WTC11 (cell line): ENCODE data around the gene UBFD1. TPM values are rescaled to one million over a fixed set of nuclear protein-coding genes. Genes with fewer than 3 reads are reported as not detected.
"Not testable (repeated sequence)": the region's sequence is repeated elsewhere in the genome, so short reads cannot be mapped to it uniquely, and the experiment has no call there.

ENCODE experiments used
- ATAC-seq: fragments of 200-7000 bp; cut with Tn5 transposase; 2 replicates; pipeline ENCODE4 v1.10.0; 2021; ENCODE audit warnings: mild to moderate bottlenecking, moderate library complexity
- CTCF ChIA-PET: fragments of 300-600 bp; sonication (Branson Sonifier 250); formaldehyde crosslinking; loops from one replicate; lab custom pipeline; 2021; ENCODE audit warnings: antibody characterized with exemption; lab: Charles Lee
- POLR2A ChIA-PET: fragments of 350-600 bp; sonication (Branson Sonifier 250); formaldehyde crosslinking; loops from one replicate; lab custom pipeline; 2021; ENCODE audit warnings: antibody characterized with exemption; lab: Charles Lee
- DNase-seq: peaks from one replicate; pipeline ENCODE4 v3.0.0; 2021; ENCODE audit warnings: low spot score
- H3K27ac Mint-ChIP-seq: 2 replicates; pipeline ENCODE4 v1.8.0; 2021; ENCODE audit warnings: mixed read lengths
- H3K27me3 Mint-ChIP-seq: 2 replicates; pipeline ENCODE4 v1.8.0; 2021; ENCODE audit warnings: low read depth, mild to moderate bottlenecking, moderate library complexity, mixed read lengths
- H3K36me3 Mint-ChIP-seq: 2 replicates; pipeline ENCODE4 v1.8.0; 2021; ENCODE audit warnings: mixed read lengths
- H3K4me1 Mint-ChIP-seq: 2 replicates; pipeline ENCODE4 v1.8.0; 2022; ENCODE audit warnings: mixed read lengths
- H3K4me3 Mint-ChIP-seq: 2 replicates; pipeline ENCODE4 v1.8.0; 2021; ENCODE audit warnings: mild to moderate bottlenecking, moderate library complexity, mixed read lengths
- H3K9me3 Mint-ChIP-seq: 2 replicates; pipeline ENCODE4 v1.8.0; 2021; ENCODE audit warnings: mixed read lengths
- ATF6 ChIP-seq: sonication (generic); formaldehyde crosslinking; IDR thresholded peaks from 2 replicates; pipeline ENCODE4 v1.8.1; 2023; ENCODE audit warnings: mild to moderate bottlenecking, missing genetic modification reagents
- CBFB ChIP-seq: sonication (generic); formaldehyde crosslinking; IDR thresholded peaks from 2 replicates; pipeline ENCODE4 v1.8.1; 2022; ENCODE audit warnings: mild to moderate bottlenecking, low read depth, missing genetic modification reagents
- CREM ChIP-seq: sonication (generic); formaldehyde crosslinking; IDR thresholded peaks from 2 replicates; pipeline ENCODE4 v1.8.1; 2022; ENCODE audit warnings: mild to moderate bottlenecking, missing genetic modification reagents, moderate library complexity
- ELF4 ChIP-seq: sonication (generic); formaldehyde crosslinking; IDR thresholded peaks from 2 replicates; pipeline ENCODE4 v1.8.1; 2022; ENCODE audit warnings: low read depth, mild to moderate bottlenecking, moderate library complexity, missing genetic modification reagents
- EMX1 ChIP-seq: fragments of 250-450 bp; sonication (Bioruptor Pico); IDR thresholded peaks from 2 replicates; pipeline ENCODE4 v1.8.0; 2021; ENCODE audit warnings: mild to moderate bottlenecking
- ESRRA ChIP-seq: sonication (generic); formaldehyde crosslinking; IDR thresholded peaks from 2 replicates; pipeline ENCODE4 v1.8.1; 2022; ENCODE audit warnings: mild to moderate bottlenecking, missing genetic modification reagents, borderline replicate concordance
- GRHL2 ChIP-seq: fragments of 250-450 bp; sonication (Bioruptor Pico); IDR thresholded peaks from 2 replicates; pipeline ENCODE4 v1.8.0; 2022; ENCODE audit warnings: mild to moderate bottlenecking, moderate library complexity; ENCODE audit not compliant: insufficient replicate concordance, severe bottlenecking
- JAZF1 ChIP-seq: fragments of 250-450 bp; sonication (Bioruptor Pico); IDR thresholded peaks from 2 replicates; pipeline ENCODE4 v1.9.0; 2021; ENCODE audit warnings: moderate library complexity, mild to moderate bottlenecking, inconsistent platforms
- OVOL2 ChIP-seq: fragments of 250-450 bp; sonication (Bioruptor Pico); IDR thresholded peaks from 2 replicates; pipeline ENCODE4 v1.9.0; 2021; ENCODE audit warnings: mild to moderate bottlenecking, borderline replicate concordance
- TCF7 ChIP-seq: sonication (generic); formaldehyde crosslinking; IDR thresholded peaks from 2 replicates; pipeline ENCODE4 v1.8.0; 2022; ENCODE audit warnings: mild to moderate bottlenecking, low read depth, missing genetic modification reagents, moderate library complexity
- TEAD4 ChIP-seq: sonication (generic); formaldehyde crosslinking; IDR thresholded peaks from 2 replicates; pipeline ENCODE4 v1.8.0; 2022; ENCODE audit warnings: mild to moderate bottlenecking, missing genetic modification reagents
- TP53 ChIP-seq: sonication (generic); formaldehyde crosslinking; IDR thresholded peaks from 2 replicates; pipeline ENCODE4 v1.8.1; 2023; ENCODE audit warnings: mild to moderate bottlenecking, missing genetic modification reagents
- ZNF396 ChIP-seq: fragments of 250-450 bp; sonication (Bioruptor Pico); IDR thresholded peaks from 2 replicates; pipeline ENCODE4 v1.8.0; 2021; ENCODE audit warnings: mild to moderate bottlenecking, moderate library complexity, borderline replicate concordance
- ZNF416 ChIP-seq: fragments of 250-450 bp; sonication (Bioruptor Pico); IDR thresholded peaks from 2 replicates; pipeline ENCODE4 v1.9.0; 2021; ENCODE audit warnings: mild to moderate bottlenecking, inconsistent platforms
- ZNF423 ChIP-seq: fragments of 250-450 bp; sonication (Bioruptor Pico); IDR thresholded peaks from 2 replicates; pipeline ENCODE4 v2.1.2; 2022; ENCODE audit warnings: mild to moderate bottlenecking, moderate library complexity
- total RNA-seq: library from RNA; stranded (reverse); gene quantifications from 3 replicates; pipeline ENCODE4 v1.2.3, GENCODE V29; 2021
- TF ChIP-seq, protein P1 (sequence below): sonication (generic); formaldehyde crosslinking; IDR thresholded peaks from 2 replicates; pipeline ENCODE4 v1.8.1; 2023; ENCODE audit warnings: mild to moderate bottlenecking, moderate library complexity, missing genetic modification reagents
- TF ChIP-seq, protein P2 (sequence below): sonication (generic); formaldehyde crosslinking; IDR thresholded peaks from 2 replicates; pipeline ENCODE4 v1.8.0; 2022; ENCODE audit warnings: mild to moderate bottlenecking, missing genetic modification reagents
- TF ChIP-seq, protein P3 (sequence below): sonication (generic); formaldehyde crosslinking; IDR thresholded peaks from 2 replicates; pipeline ENCODE4 v1.8.1; 2022; ENCODE audit warnings: low read depth, missing genetic modification reagents, borderline replicate concordance
- TF ChIP-seq, protein P4 (sequence below): sonication (generic); formaldehyde crosslinking; IDR thresholded peaks from 2 replicates; pipeline ENCODE4 v1.8.1; 2022; ENCODE audit warnings: mild to moderate bottlenecking, moderate library complexity, missing genetic modification reagents
- TF ChIP-seq, protein P5 (sequence below): fragments of 250-450 bp; sonication (Bioruptor Pico); IDR thresholded peaks from 2 replicates; pipeline ENCODE4 v1.9.0; 2021; ENCODE audit warnings: mild to moderate bottlenecking, borderline replicate concordance

The UBFD1 gene
- total RNA-seq, 1 experiment from 2014 or later, result 128 TPM

DNA sequence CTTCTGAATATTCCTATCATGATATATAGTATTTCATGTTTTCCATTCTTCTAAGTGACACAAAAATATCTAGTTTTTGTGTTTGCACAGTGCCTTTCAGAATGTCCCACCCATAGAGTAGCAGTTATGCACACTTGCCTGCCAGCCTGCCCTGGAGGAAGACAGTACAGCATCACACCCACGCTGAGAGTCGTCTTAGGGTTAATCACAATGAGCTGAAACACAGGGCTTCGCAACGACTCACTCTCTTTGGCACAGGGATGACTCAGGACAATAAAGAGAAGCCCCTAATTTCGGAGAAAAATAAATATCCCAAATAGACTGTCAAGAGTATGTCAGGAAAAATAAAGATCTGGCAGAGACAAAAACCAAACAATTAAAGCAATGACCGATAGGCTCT, 50.2 kb downstream of the UBFD1 start (continued):
- TF ChIP-seq, protein P1, sequence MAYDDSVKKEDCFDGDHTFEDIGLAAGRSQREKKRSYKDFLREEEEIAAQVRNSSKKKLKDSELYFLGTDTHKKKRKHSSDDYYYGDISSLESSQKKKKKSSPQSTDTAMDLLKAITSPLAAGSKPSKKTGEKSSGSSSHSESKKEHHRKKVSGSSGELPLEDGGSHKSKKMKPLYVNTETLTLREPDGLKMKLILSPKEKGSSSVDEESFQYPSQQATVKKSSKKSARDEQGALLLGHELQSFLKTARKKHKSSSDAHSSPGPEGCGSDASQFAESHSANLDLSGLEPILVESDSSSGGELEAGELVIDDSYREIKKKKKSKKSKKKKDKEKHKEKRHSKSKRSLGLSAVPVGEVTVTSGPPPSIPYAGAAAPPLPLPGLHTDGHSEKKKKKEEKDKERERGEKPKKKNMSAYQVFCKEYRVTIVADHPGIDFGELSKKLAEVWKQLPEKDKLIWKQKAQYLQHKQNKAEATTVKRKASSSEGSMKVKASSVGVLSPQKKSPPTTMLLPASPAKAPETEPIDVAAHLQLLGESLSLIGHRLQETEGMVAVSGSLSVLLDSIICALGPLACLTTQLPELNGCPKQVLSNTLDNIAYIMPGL (CRISPR knock-in tag), result no peak
- no peak for TF ChIP-seq TCF7

DNA sequence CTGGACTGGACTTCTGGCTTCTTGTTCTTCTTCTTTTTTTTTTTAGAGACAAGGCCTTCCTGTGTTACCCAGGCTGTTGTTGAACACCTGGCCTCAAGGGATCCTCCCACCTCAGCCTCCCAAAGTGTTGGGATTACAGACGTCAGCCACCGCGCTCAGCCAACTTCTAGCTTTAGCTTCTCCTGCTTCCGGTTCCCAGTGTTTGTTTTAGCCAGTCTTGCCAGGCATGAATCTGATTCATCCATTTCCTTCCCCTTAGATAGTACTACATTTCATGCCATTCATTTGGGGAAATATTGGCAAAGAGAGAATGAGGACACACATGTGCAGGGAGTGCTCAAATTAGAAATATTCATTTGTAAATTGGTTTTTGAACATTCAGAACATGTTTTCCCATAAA, 50.7 kb downstream of the UBFD1 start:
- CTCF ChIA-PET, result no interaction called here

DNA sequence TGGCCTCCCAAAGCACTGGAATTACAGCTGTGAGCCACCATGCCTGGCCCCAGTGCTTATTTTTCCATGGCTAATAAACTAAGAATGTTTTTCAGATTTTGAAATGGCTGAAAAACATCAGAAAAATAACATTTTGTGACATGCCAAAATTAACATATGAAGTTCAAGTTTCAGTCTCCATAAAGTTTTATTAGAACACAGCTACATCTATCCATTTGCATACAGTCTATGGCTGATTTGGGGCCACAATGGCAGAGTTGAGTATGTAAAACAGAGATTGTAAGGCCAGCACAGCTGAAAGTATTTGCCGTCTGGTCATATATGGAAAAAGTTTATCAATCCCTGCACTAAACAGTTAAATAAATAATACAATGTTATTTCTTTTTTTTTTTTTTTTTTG, 52.4 kb downstream of the UBFD1 start:
- no peak for TF ChIP-seq GRHL2 (CRISPR knock-in tag)
- TF ChIP-seq ZNF423 (CRISPR knock-in tag), result no peak
- TF ChIP-seq, protein P2, sequence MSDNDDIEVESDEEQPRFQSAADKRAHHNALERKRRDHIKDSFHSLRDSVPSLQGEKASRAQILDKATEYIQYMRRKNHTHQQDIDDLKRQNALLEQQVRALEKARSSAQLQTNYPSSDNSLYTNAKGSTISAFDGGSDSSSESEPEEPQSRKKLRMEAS (CRISPR knock-in tag), result no peak
- TF ChIP-seq ATF6 (CRISPR knock-in tag), result no peak
- no peak for TF ChIP-seq OVOL2 (CRISPR knock-in tag)
- TF ChIP-seq CBFB (CRISPR knock-in tag), result no peak
- TF ChIP-seq ELF4 (CRISPR knock-in tag), result no peak
- TF ChIP-seq TP53 (CRISPR knock-in tag), result no peak
- TF ChIP-seq JAZF1 (CRISPR knock-in tag), result no peak
- TF ChIP-seq ZNF416 (CRISPR knock-in tag), result no peak
- TF ChIP-seq, protein P3, sequence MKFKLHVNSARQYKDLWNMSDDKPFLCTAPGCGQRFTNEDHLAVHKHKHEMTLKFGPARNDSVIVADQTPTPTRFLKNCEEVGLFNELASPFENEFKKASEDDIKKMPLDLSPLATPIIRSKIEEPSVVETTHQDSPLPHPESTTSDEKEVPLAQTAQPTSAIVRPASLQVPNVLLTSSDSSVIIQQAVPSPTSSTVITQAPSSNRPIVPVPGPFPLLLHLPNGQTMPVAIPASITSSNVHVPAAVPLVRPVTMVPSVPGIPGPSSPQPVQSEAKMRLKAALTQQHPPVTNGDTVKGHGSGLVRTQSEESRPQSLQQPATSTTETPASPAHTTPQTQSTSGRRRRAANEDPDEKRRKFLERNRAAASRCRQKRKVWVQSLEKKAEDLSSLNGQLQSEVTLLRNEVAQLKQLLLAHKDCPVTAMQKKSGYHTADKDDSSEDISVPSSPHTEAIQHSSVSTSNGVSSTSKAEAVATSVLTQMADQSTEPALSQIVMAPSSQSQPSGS (CRISPR knock-in tag), result no peak
- no peak for TF ChIP-seq ZNF396 (CRISPR knock-in tag)
- no peak for TF ChIP-seq ESRRA

More for the DNA sequence above, 50.7 kb downstream of the UBFD1 start:
- Mint-ChIP-seq H3K4me3 (no peak overlapping the region), H3K36me3 (peaks cover 38% of the 10 kb centered on the region), H3K4me1 (no peaks in the 10 kb centered on the region), H3K27me3 (no peaks in the 10 kb centered on the region), H3K27ac (no peak overlapping the region), H3K9me3 (no peaks in the 10 kb centered on the region)
- TF ChIP-seq, protein P4, sequence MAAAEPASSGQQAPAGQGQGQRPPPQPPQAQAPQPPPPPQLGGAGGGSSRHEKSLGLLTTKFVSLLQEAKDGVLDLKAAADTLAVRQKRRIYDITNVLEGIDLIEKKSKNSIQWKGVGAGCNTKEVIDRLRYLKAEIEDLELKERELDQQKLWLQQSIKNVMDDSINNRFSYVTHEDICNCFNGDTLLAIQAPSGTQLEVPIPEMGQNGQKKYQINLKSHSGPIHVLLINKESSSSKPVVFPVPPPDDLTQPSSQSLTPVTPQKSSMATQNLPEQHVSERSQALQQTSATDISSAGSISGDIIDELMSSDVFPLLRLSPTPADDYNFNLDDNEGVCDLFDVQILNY, result no peak
- TF ChIP-seq CBFB (CRISPR knock-in tag), result no peak
- TF ChIP-seq, protein P5, sequence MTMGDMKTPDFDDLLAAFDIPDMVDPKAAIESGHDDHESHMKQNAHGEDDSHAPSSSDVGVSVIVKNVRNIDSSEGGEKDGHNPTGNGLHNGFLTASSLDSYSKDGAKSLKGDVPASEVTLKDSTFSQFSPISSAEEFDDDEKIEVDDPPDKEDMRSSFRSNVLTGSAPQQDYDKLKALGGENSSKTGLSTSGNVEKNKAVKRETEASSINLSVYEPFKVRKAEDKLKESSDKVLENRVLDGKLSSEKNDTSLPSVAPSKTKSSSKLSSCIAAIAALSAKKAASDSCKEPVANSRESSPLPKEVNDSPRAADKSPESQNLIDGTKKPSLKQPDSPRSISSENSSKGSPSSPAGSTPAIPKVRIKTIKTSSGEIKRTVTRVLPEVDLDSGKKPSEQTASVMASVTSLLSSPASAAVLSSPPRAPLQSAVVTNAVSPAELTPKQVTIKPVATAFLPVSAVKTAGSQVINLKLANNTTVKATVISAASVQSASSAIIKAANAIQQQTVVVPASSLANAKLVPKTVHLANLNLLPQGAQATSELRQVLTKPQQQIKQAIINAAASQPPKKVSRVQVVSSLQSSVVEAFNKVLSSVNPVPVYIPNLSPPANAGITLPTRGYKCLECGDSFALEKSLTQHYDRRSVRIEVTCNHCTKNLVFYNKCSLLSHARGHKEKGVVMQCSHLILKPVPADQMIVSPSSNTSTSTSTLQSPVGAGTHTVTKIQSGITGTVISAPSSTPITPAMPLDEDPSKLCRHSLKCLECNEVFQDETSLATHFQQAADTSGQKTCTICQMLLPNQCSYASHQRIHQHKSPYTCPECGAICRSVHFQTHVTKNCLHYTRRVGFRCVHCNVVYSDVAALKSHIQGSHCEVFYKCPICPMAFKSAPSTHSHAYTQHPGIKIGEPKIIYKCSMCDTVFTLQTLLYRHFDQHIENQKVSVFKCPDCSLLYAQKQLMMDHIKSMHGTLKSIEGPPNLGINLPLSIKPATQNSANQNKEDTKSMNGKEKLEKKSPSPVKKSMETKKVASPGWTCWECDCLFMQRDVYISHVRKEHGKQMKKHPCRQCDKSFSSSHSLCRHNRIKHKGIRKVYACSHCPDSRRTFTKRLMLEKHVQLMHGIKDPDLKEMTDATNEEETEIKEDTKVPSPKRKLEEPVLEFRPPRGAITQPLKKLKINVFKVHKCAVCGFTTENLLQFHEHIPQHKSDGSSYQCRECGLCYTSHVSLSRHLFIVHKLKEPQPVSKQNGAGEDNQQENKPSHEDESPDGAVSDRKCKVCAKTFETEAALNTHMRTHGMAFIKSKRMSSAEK, result no peak
- no peak for TF ChIP-seq CREM (CRISPR knock-in tag)
- TF ChIP-seq EMX1 (CRISPR knock-in tag), result no peak
- TF ChIP-seq TEAD4 (CRISPR knock-in tag), result no peak
- ATAC-seq (no peak), DNase-seq (no peak)
- POLR2A ChIA-PET, result no interaction called here

GRCh38 chr16:23610905-23611304, 53.4 kb downstream of the UBFD1 start:
- DNase-seq, H3K9me3 Mint-ChIP-seq, H3K27ac Mint-ChIP-seq, H3K4me1 Mint-ChIP-seq, H3K4me3 Mint-ChIP-seq, ATAC-seq, CTCF ChIA-PET, H3K27me3 Mint-ChIP-seq, POLR2A ChIA-PET: not testable (repeated sequence)
- H3K36me3 Mint-ChIP-seq, result peaks cover 35% of the 10 kb centered on the region

More for the DNA sequence above, 52.4 kb downstream of the UBFD1 start:
- peaks cover 37% of the 10 kb centered on the region for H3K36me3 Mint-ChIP-seq
- ATAC-seq, result no peak
- H3K4me1 Mint-ChIP-seq, result no peaks in the 10 kb centered on the region
- ChIA-PET POLR2A (no interaction called here), CTCF (interaction anchor here (1.2 kb wide), 1 partner anchor 13 kb away, joined by 4 read pairs; the partner anchor contains the start of gene NDUFAB1)
- DNase-seq, result no peak
- H3K27me3 Mint-ChIP-seq, result no peaks in the 10 kb centered on the region
- H3K4me3 Mint-ChIP-seq, result no peak overlapping the region
- H3K9me3 Mint-ChIP-seq, result no peaks in the 10 kb centered on the region
- H3K27ac Mint-ChIP-seq, result no peak overlapping the region
